Endothelial cell of umbilical vein (primary cell): Measurements from ENCODE around the gene SETX. TPM values are rescaled to one million over a fixed set of nuclear protein-coding genes. Genes with fewer than 3 reads are reported as not detected.

Source experiments
- BruUV-seq: library from RNA; stranded (reverse); fragments of 400-500 nt; replicated peaks from 2 replicates; lab custom pipeline; 2021; lab: Mats Ljungman, UMichigan
- CTCF ChIA-PET: fragments of 300-600, 350-600 bp; sonication (Branson Sonifier 250); formaldehyde crosslinking; loops from one replicate; lab custom pipeline; 2021; ENCODE audit warnings: antibody characterized with exemption, inconsistent platforms; lab: Charles Lee
- POLR2A ChIA-PET: fragments of 300-600, 350-600 bp; sonication (Branson Sonifier 250); formaldehyde crosslinking; loops from one replicate; lab custom pipeline; 2021; ENCODE audit warnings: antibody characterized with exemption, inconsistent platforms; lab: Charles Lee
- DNase-seq: peaks from one replicate; pipeline ENCODE4 v3.0.0-alpha.2; 2011; ENCODE audit warnings: low read depth, low spot score
- FAIRE-seq: peaks from 2 replicates; lab custom pipeline; 2011; peaks lifted over from hg19 to GRCh38; lab: Jason Lieb, UNC
- H2AFZ ChIP-seq: 2 replicates; pipeline ENCODE4 v1.6.0; 2012; ENCODE audit warnings: low read depth, low read length, control low read depth, inconsistent platforms
- H3K27ac ChIP-seq: 2 replicates; pipeline ENCODE4 v1.5.1; 2011; ENCODE audit warnings: low read depth, mild to moderate bottlenecking, control low read depth, low read length, moderate library complexity; ENCODE audit not compliant: insufficient read depth
- H3K27me3 ChIP-seq, 2 experiments: 2 replicates each; pipeline versions ENCODE4 v1.6.0 to v1.6.1; 2011; ENCODE audit warnings: low read length in 2 of 2, mixed read lengths in 1 of 2; ENCODE audit not compliant: control insufficient read depth in 2 of 2, insufficient read depth in 2 of 2
- H3K36me3 ChIP-seq, 2 experiments: 2 replicates in 1 of 2; 3 replicates in 1 of 2; pipeline ENCODE4 v1.5.1; 2011; ENCODE audit warnings: low read length in 2 of 2, mild to moderate bottlenecking in 1 of 2, moderate library complexity in 1 of 2; ENCODE audit not compliant: control insufficient read depth in 2 of 2, insufficient read depth in 2 of 2; ENCODE audit errors: extremely low read depth in 1 of 2
- H3K4me1 ChIP-seq: 3 replicates; pipeline ENCODE4 v1.5.1; 2011; ENCODE audit warnings: mild to moderate bottlenecking, low read length; ENCODE audit not compliant: control insufficient read depth, insufficient read depth; ENCODE audit errors: extremely low read depth
- H3K4me2 ChIP-seq: 2 replicates; pipeline ENCODE4 v1.6.1; 2011; ENCODE audit warnings: low read length, control low read depth, mixed read lengths; ENCODE audit not compliant: insufficient read depth
- H3K4me3 ChIP-seq, 3 experiments: fragments of 200-600 bp in 1 of 3; sonication (generic), shearing (Covaris generic) in 1 of 3; replicated peaks in 1 of 3; 2 replicates each; pipeline ENCODE4 v1.5.1; 2011 to 2016; ENCODE audit warnings: control low read depth in 3 of 3, low read length in 3 of 3, mild to moderate bottlenecking in 2 of 3, inconsistent platforms in 1 of 3, low read depth in 1 of 3, moderate library complexity in 1 of 3; ENCODE audit not compliant: insufficient read depth in 1 of 3
- H3K79me2 ChIP-seq: 2 replicates; pipeline ENCODE4 v1.6.0; 2012; ENCODE audit warnings: low read length, inconsistent platforms; ENCODE audit not compliant: control insufficient read depth, insufficient read depth
- H3K9ac ChIP-seq: replicated peaks from 2 replicates; pipeline ENCODE3; 2011; ENCODE audit warnings: low read length, control low read depth; ENCODE audit not compliant: insufficient read depth; ENCODE audit errors: extremely low read depth
- H3K9me1 ChIP-seq: replicated peaks from 3 replicates; pipeline ENCODE4 v1.6.0; 2011; ENCODE audit warnings: mild to moderate bottlenecking, low read length; ENCODE audit not compliant: control insufficient read depth, insufficient read depth; ENCODE audit errors: extremely low read depth
- H3K9me3 ChIP-seq: replicated peaks from 2 replicates; pipeline ENCODE4 v1.5.1; 2012; ENCODE audit warnings: low read length, inconsistent platforms; ENCODE audit not compliant: control insufficient read depth, insufficient read depth
- H4K20me1 ChIP-seq: replicated peaks from 2 replicates; pipeline ENCODE3; 2011; ENCODE audit warnings: mild to moderate bottlenecking, low read length; ENCODE audit not compliant: control insufficient read depth, insufficient read depth; ENCODE audit errors: extremely low read depth
- EZH2 ChIP-seq: IDR thresholded peaks from 2 replicates; pipeline ENCODE4 v1.6.1; 2012; ENCODE audit warnings: borderline replicate concordance, low read depth, mild to moderate bottlenecking, moderate library complexity, low read length, inconsistent platforms; ENCODE audit not compliant: severe bottlenecking
- FOS ChIP-seq: IDR thresholded peaks from 2 replicates; pipeline ENCODE4 v1.6.1; 2011; ENCODE audit warnings: mild to moderate bottlenecking, low read length, moderate library complexity, borderline replicate concordance; ENCODE audit not compliant: insufficient read depth
- GATA2 ChIP-seq: IDR thresholded peaks from 2 replicates; pipeline ENCODE4 v1.7.0; 2011; ENCODE audit warnings: low read depth, mild to moderate bottlenecking, moderate library complexity, mixed read lengths, low read length; ENCODE audit not compliant: insufficient read length, insufficient read depth
- JUN ChIP-seq: IDR thresholded peaks from 2 replicates; pipeline ENCODE4 v1.6.1; 2011; ENCODE audit warnings: borderline replicate concordance, low read depth; ENCODE audit not compliant: insufficient read length, insufficient read depth
- MYC ChIP-seq: IDR thresholded peaks from one replicate; pipeline ENCODE4 v1.6.1; 2011; ENCODE audit warnings: mild to moderate bottlenecking, low read depth, low read length
- POLR2A ChIP-seq: IDR thresholded peaks from 2 replicates; pipeline ENCODE4 v1.6.1; 2012; ENCODE audit warnings: low read depth, mild to moderate bottlenecking, control low read depth, low read length
- POLR2AphosphoS5 ChIP-seq: IDR thresholded peaks from 2 replicates; pipeline ENCODE4 v1.6.1; 2012; ENCODE audit warnings: low read depth, mild to moderate bottlenecking, control low read depth, low read length, moderate library complexity; ENCODE audit not compliant: insufficient read depth
- dilution Hi-C: fragments of 300-500 bp; cut with MboI; formaldehyde crosslinking; loops from one replicate; pipeline ENCODE4 v1.15.0; 2019; ENCODE audit warnings: low sequenced_read_pairs; ENCODE audit not compliant: extremely low pct_ligation_motif_present
- intact Hi-C: fragments of 100-400 bp; cut with micrococcal nuclease; formaldehyde crosslinking; loops from one replicate; pipeline ENCODE4 v1.10.0; 2022
- polyA plus RNA-seq, 4 experiments: library from polyadenylated mRNA; depleted of rRNA in 3 of 4; stranded (reverse) in 3 of 4; unstranded in 1 of 4; fragments of >200 nt; gene quantifications; 2 replicates each; pipeline versions ENCODE4 v1.2.1 to v1.2.3, GENCODE V29; 2011 to 2012; ENCODE audit warnings: missing spikeins in 1 of 4
- total RNA-seq: library from RNA; stranded (reverse); gene quantifications from 2 replicates; pipeline ENCODE4 v1.2.3, GENCODE V29; 2021
- TF ChIP-seq, protein P1 (sequence below), 2 donors: IDR thresholded peaks; 1 replicate in 1 of 2; 2 replicates in 1 of 2; pipeline ENCODE4 v1.5.1; 2011; ENCODE audit warnings: low read length in 2 of 2, mild to moderate bottlenecking in 2 of 2, moderate library complexity in 2 of 2, control low read depth in 1 of 2, inconsistent platforms in 1 of 2, low read depth in 1 of 2; ENCODE audit not compliant: insufficient read depth in 1 of 2; ENCODE audit errors: extremely low read depth in 1 of 2
- TF ChIP-seq, protein P2 (sequence below): IDR thresholded peaks from 2 replicates; pipeline ENCODE4 v1.6.1; 2011; ENCODE audit not compliant: insufficient read depth, insufficient read length

SETX gene
- total and polyA plus RNA-seq, 2 donors (not counting 3 experiments of a cell fraction or from before 2014, with no cell fraction given), result 20.9 to 47.7 TPM

DNA sequence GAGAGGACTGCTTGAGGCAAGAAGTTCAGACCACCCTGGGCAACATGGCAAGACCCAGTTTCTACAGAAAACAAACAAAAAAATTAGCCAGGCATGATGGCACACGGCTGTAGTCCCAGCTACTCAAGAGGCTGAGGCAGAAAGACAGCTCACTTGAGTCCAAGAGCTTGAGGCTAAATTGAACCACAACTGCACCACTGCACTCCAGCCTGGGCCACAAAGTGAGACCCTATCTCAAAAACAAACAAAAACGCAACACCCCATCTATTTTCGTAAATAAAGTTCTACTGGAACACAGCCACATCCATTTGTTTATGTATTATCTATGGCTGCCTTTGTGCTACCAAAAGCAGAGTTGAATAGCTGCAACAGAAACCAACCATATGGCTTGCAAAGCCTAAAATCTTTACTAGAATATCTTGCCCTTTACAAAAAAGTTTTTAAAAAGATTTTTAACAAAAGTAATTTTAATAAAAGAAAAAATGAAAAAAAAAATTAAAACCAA lies 67.5 kb downstream of the SETX start:
- no peaks in the 10 kb centered on the region for H3K27me3 ChIP-seq
- ChIA-PET CTCF (interaction anchor here (1.3 kb wide), 1 partner anchor 9 kb away, joined by 3 read pairs; no protein-coding TSS in a partner anchor), POLR2A (no interaction called here)
- no peaks in the 10 kb centered on the region for H4K20me1 ChIP-seq
- H3K36me3 ChIP-seq, result peaks cover 22% of the 10 kb centered on the region in 2 experiments
- no peaks in the 10 kb centered on the region for H3K4me1 ChIP-seq
- H3K9me1 ChIP-seq, result no peaks in the 10 kb centered on the region
- H3K9me3 ChIP-seq, result no peaks in the 10 kb centered on the region
- TF ChIP-seq MYC (no peak), POLR2A (no peak), JUN (no peak), POLR2AphosphoS5 (no peak), GATA2 (no peak), FOS (no peak), EZH2 (no peak)
- TF ChIP-seq, protein P1, sequence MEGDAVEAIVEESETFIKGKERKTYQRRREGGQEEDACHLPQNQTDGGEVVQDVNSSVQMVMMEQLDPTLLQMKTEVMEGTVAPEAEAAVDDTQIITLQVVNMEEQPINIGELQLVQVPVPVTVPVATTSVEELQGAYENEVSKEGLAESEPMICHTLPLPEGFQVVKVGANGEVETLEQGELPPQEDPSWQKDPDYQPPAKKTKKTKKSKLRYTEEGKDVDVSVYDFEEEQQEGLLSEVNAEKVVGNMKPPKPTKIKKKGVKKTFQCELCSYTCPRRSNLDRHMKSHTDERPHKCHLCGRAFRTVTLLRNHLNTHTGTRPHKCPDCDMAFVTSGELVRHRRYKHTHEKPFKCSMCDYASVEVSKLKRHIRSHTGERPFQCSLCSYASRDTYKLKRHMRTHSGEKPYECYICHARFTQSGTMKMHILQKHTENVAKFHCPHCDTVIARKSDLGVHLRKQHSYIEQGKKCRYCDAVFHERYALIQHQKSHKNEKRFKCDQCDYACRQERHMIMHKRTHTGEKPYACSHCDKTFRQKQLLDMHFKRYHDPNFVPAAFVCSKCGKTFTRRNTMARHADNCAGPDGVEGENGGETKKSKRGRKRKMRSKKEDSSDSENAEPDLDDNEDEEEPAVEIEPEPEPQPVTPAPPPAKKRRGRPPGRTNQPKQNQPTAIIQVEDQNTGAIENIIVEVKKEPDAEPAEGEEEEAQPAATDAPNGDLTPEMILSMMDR (IDR thresholded peaks at IDR 0.05; ENCODE audit: extremely low read depth in 1 of 2, insufficient read depth in 1 of 2, low read depth in 1 of 2, low read length in 2 of 2), result no peak
- TF ChIP-seq, protein P2, sequence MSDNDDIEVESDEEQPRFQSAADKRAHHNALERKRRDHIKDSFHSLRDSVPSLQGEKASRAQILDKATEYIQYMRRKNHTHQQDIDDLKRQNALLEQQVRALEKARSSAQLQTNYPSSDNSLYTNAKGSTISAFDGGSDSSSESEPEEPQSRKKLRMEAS, result no peak
- no peak overlapping the region for H3K4me2 ChIP-seq
- no peak overlapping the region for H3K4me3 ChIP-seq
- H3K27ac ChIP-seq, result no peak overlapping the region
- H3K9ac ChIP-seq, result no peak overlapping the region
- no TSS peak for BruUV-seq
- FAIRE-seq (no peak), DNase-seq (no peak)
- intact Hi-C loops (no loop called here), dilution Hi-C loops (no loop called here)
- no peak overlapping the region for H2AFZ ChIP-seq
- H3K79me2 ChIP-seq, result no peaks in the 10 kb centered on the region
